GM23338 (cell line): ENCODE data around the gene AKIP1. TPM values are rescaled to one million over a fixed set of nuclear protein-coding genes. Genes with fewer than 3 reads are reported as not detected.

Experiments
- ATAC-seq: fragments of 200-7000 bp; cut with Tn5 transposase; 3 replicates; pipeline ENCODE4 v1.9.1; 2020
- DNase-seq: peaks from one replicate; pipeline ENCODE4 v3.0.0-alpha.2; 2015; ENCODE audit warnings: low spot score
- H2AFZ ChIP-seq: fragments of 200-600 bp; sonication (generic); 2 replicates; pipeline ENCODE4 v1.8.0; 2016; ENCODE audit warnings: antibody characterized with exemption, mild to moderate bottlenecking, moderate library complexity
- H3F3A ChIP-seq: fragments of 200-600 bp; sonication (generic); replicated peaks from 2 replicates; pipeline ENCODE4 v1.8.0; 2017; ENCODE audit warnings: antibody characterized with exemption, mixed run types, low read depth
- H3K27ac ChIP-seq: fragments of 200-600 bp; sonication (generic); 2 replicates; pipeline ENCODE4 v1.6.1; 2016; ENCODE audit warnings: low read depth
- H3K27me3 ChIP-seq: fragments of 200-600 bp; sonication (generic); 2 replicates; pipeline ENCODE4 v1.8.0; 2016; ENCODE audit warnings: mild to moderate bottlenecking, mixed run types, moderate library complexity; ENCODE audit not compliant: insufficient read depth
- H3K36me3 ChIP-seq: fragments of 200-600 bp; sonication (generic); 2 replicates; pipeline ENCODE4 v1.8.0; 2016; ENCODE audit warnings: mild to moderate bottlenecking; ENCODE audit not compliant: insufficient read depth
- H3K4me1 ChIP-seq: fragments of 200-600 bp; sonication (generic); 2 replicates; pipeline ENCODE4 v1.8.0; 2016; ENCODE audit warnings: mild to moderate bottlenecking, moderate library complexity; ENCODE audit not compliant: insufficient read depth
- H3K4me2 ChIP-seq: fragments of 200-600 bp; sonication (generic); 2 replicates; pipeline ENCODE4 v1.7.1; 2017; ENCODE audit warnings: mixed run types
- H3K4me3 ChIP-seq: fragments of 200-600 bp; sonication (generic); 2 replicates; pipeline ENCODE4 v1.6.1; 2016; ENCODE audit warnings: mixed run types
- H3K79me2 ChIP-seq: fragments of 200-600 bp; sonication (generic); replicated peaks from 2 replicates; pipeline ENCODE4 v1.8.0; 2017; ENCODE audit warnings: mild to moderate bottlenecking; ENCODE audit not compliant: insufficient read depth
- H3K9me2 ChIP-seq: fragments of 200-600 bp; sonication (generic); 2 replicates; pipeline ENCODE4 v1.8.0; 2017; ENCODE audit not compliant: insufficient read depth
- H4K20me1 ChIP-seq: fragments of 200-600 bp; sonication (generic); replicated peaks from 2 replicates; pipeline ENCODE4 v1.8.0; 2017; ENCODE audit warnings: mild to moderate bottlenecking; ENCODE audit not compliant: insufficient read depth
- H3K27ac Mint-ChIP-seq: 2 replicates; pipeline ENCODE4 v1.8.0; 2020; ENCODE audit warnings: inconsistent platforms, mild to moderate bottlenecking, moderate library complexity, mixed read lengths
- H3K27me3 Mint-ChIP-seq: 3 replicates; pipeline ENCODE4 v1.8.0; 2022; ENCODE audit warnings: low read depth, mild to moderate bottlenecking, moderate library complexity, mixed read lengths, inconsistent platforms; ENCODE audit not compliant: insufficient read depth, poor library complexity
- H3K36me3 Mint-ChIP-seq: 3 replicates; pipeline ENCODE4 v1.8.0; 2021; ENCODE audit warnings: low read depth, mild to moderate bottlenecking, inconsistent platforms, moderate library complexity, mixed read lengths
- H3K4me1 Mint-ChIP-seq: 3 replicates; pipeline ENCODE4 v1.8.0; 2020; ENCODE audit warnings: mild to moderate bottlenecking, inconsistent platforms, mixed read lengths
- H3K4me3 Mint-ChIP-seq: 3 replicates; pipeline ENCODE4 v1.8.0; 2021; ENCODE audit warnings: moderate library complexity, mild to moderate bottlenecking, inconsistent platforms, mixed read lengths
- H3K9me3 Mint-ChIP-seq: 3 replicates; pipeline ENCODE4 v1.8.0; 2020; ENCODE audit warnings: moderate library complexity, mild to moderate bottlenecking, inconsistent platforms, mixed read lengths
- CREB1 ChIP-seq: fragments of 250-450 bp; sonication (Bioruptor Pico); IDR thresholded peaks from 2 replicates; pipeline ENCODE4 v1.5.0; 2020; ENCODE audit warnings: low read depth, mild to moderate bottlenecking, moderate library complexity
- POLR2AphosphoS5 ChIP-seq: IDR thresholded peaks from 2 replicates; pipeline ENCODE4 v1.6.1; 2016; ENCODE audit warnings: antibody characterized with exemption, low read depth
- ZNF331 ChIP-seq: fragments of 250-450 bp; sonication (Bioruptor Pico); IDR thresholded peaks from 2 replicates; pipeline ENCODE4 v1.5.0; 2020; ENCODE audit warnings: low read depth, mild to moderate bottlenecking, moderate library complexity
- polyA plus RNA-seq: library from polyadenylated mRNA; unstranded; fragments of >200 nt; fragmentation: Nextera tagmentation; extraction: Ambion mirVana; gene quantifications from 2 replicates; pipeline ENCODE4 v1.2.1, GENCODE V29; 2016
- total RNA-seq: library from RNA; depleted of rRNA; stranded (reverse); fragments of >200 nt; shearing (Covaris generic); gene quantifications from 2 replicates; pipeline ENCODE4 v1.2.3, GENCODE V29; 2014
- TF ChIP-seq, protein P1 (sequence below), 2 experiments: fragments of 200-600 bp in 1 of 2; sonication (generic) in 1 of 2; conservative IDR thresholded peaks; 2 replicates each; pipeline versions ENCODE4 v1.5.1 to v1.6.1; 2016 to 2017; ENCODE audit warnings: antibody characterized with exemption in 2 of 2, low read depth in 2 of 2, mild to moderate bottlenecking in 2 of 2, moderate library complexity in 1 of 2
- TF ChIP-seq, protein P2 (sequence below): IDR thresholded peaks from 2 replicates; pipeline ENCODE4 v1.6.1; 2016; ENCODE audit warnings: antibody characterized with exemption
- TF ChIP-seq, protein P3 (sequence below): IDR thresholded peaks from one replicate; pipeline ENCODE4 v1.6.1; 2018; ENCODE audit warnings: antibody characterized with exemption; ENCODE audit not compliant: unreplicated experiment

AKIP1 gene
- total and polyA plus RNA-seq, 2 experiments from 2014 or later, result 11.1 to 14.0 TPM

DNA sequence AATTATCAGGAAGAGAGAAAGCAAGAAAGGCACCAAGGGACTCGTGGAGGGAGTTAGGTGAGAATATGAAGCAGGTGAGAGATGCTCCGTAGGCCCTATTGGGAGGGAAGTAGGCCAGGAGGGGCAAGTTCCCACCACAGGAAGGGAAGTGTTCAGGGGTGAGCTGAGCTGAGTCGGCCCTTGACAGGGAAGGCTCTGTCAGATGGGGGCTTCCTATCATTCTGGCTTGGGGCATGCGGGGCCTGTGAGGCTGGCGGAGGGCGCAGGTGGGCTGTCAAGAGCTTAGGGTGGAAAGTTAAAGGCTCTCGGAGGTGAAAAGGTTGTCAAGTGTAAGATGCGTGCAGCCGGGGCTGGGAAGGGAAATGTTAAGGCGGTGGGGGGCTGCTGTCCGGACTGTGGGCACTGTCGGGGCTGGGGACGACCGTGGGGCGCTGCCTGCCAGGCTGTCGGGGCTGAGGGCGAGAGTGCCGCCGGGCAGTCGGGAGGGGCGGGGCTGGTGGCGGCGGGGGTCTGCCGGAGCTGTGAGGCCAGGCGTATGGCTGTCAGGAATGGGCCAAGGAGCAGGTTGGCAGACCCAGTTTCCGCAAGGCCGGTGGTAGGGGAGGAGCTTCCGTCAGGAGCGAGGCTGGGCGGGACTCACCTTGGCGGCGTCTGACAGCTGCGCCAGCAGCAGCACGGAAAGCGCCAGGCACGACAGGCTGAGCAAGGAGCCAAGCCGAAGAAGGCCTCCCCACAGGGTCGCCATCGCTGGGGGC is 52.8 kb downstream of the AKIP1 start:
- peaks cover 6% of the 10 kb centered on the region; the same call in 1 of the 2 replicates for H3K4me1 ChIP-seq
- ATAC-seq (peak; percentile 84), DNase-seq (peak; percentile 92)
- H3K4me2 ChIP-seq, result peak overlapping the region; percentile 97
- H3K36me3 Mint-ChIP-seq, result no peaks in the 10 kb centered on the region; the same call in 2 of the 3 replicates
- H3K9me3 Mint-ChIP-seq, result no peaks in the 10 kb centered on the region
- peak overlapping the region; percentile 97 for H3K4me3 ChIP-seq
- TF ChIP-seq, protein P1, sequence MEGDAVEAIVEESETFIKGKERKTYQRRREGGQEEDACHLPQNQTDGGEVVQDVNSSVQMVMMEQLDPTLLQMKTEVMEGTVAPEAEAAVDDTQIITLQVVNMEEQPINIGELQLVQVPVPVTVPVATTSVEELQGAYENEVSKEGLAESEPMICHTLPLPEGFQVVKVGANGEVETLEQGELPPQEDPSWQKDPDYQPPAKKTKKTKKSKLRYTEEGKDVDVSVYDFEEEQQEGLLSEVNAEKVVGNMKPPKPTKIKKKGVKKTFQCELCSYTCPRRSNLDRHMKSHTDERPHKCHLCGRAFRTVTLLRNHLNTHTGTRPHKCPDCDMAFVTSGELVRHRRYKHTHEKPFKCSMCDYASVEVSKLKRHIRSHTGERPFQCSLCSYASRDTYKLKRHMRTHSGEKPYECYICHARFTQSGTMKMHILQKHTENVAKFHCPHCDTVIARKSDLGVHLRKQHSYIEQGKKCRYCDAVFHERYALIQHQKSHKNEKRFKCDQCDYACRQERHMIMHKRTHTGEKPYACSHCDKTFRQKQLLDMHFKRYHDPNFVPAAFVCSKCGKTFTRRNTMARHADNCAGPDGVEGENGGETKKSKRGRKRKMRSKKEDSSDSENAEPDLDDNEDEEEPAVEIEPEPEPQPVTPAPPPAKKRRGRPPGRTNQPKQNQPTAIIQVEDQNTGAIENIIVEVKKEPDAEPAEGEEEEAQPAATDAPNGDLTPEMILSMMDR (conservative IDR thresholded peaks at IDR 0.05; ENCODE audit: low read depth in 2 of 2), result no peak
- TF ChIP-seq ZNF331 (CRISPR knock-in tag), result no peak
- H3F3A ChIP-seq, result peaks cover 14% of the 10 kb centered on the region
- no peaks in the 10 kb centered on the region; the same call in 1 of the 2 replicates for H4K20me1 ChIP-seq
- no peaks in the 10 kb centered on the region for H3K27me3 ChIP-seq
- peak overlapping the region; percentile 96 for H2AFZ ChIP-seq
- H3K36me3 ChIP-seq, result no peaks in the 10 kb centered on the region
- peaks cover 14% of the 10 kb centered on the region for H3K4me1 Mint-ChIP-seq
- no peaks in the 10 kb centered on the region for H3K9me2 ChIP-seq
- peaks cover 21% of the 10 kb centered on the region for H3K79me2 ChIP-seq
- peak overlapping the region; percentile 90 for H3K4me3 Mint-ChIP-seq
- no peaks in the 10 kb centered on the region for H3K27me3 Mint-ChIP-seq
- peak overlapping the region; percentile 55; the same call in 1 of the 2 replicates for H3K27ac Mint-ChIP-seq
- H3K27ac ChIP-seq, result peak overlapping the region; percentile 95

DNA sequence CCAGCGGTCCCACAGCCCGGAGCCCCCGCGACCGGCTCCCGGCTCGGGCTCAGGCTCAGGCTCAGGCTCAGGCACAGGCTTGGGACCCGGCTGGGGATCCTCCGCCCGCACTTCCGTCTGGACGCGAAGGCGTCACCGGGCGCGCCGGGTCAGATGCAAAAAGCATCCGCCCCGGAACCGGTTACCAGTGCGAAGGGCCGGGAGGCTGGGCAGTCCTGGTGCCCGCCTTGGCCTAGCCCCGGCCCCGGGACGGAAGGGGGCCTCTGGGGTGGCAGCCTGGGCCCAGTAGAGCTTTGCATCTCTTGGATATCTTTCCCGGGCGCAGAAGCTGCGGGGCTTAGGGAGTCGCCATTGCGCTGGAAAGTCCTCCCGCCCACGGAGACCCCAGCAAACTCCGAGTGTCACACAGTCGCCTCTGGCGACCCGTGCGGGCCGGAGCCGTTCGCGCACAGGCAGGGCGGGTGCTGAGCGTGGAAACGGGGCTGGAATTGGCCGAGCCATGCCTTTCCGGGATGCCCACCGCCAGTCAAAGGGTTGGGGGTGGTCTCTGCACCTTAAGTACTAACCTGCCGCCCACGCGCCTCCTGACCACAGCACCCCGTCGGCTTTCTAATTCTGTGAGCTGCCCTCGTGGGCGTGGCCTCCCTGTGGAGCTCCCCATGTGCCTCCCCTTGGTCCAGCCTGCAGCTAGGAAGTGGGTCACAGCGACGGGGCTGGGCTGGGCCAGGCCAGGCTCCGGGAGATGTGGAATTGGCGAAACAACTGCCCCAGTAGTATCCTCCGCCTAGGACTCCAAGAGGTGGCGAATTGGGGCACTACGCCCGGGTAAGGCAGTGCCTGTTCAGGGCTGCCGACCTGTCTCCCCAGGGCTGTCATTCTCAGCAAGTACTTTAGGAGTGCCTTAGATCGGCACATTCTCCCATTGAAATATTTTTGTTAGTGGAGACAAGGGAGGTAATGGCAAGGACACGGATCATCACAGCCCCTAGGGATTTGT is 53.6 kb downstream of the AKIP1 start, which contains the start of gene TMEM9B:
Gene TMEM9B (minus strand): TSS at position 119 of the 997 bp plus-strand sequence. CDS start 129 bp downstream, outside the sequence.
- Mint-ChIP-seq H3K4me3 (peak within 1 kb of the TSS; percentile 90), H3K36me3 (no peaks in the 10 kb centered on the region; the same call in 2 of the 3 replicates), H3K9me3 (no peaks in the 10 kb centered on the region), H3K27ac (peak within 1 kb of the TSS; percentile 92), H3K4me1 (peaks cover 14% of the 10 kb centered on the region), H3K27me3 (no peaks in the 10 kb centered on the region)
- Histone ChIP-seq H3K4me1 (peaks cover 6% of the 10 kb centered on the region; the same call in 1 of the 2 replicates), H3K4me3 (peak within 1 kb of the TSS; percentile 97), H4K20me1 (no peaks in the 10 kb centered on the region; the same call in 1 of the 2 replicates), H3K79me2 (peaks cover 18% of the 10 kb centered on the region), H3K9me2 (no peaks in the 10 kb centered on the region), H3K4me2 (peak within 1 kb of the TSS; percentile 97), H3K27ac (peak within 1 kb of the TSS; percentile 95), H3F3A (peaks cover 14% of the 10 kb centered on the region), H3K27me3 (no peaks in the 10 kb centered on the region), H3K36me3 (no peaks in the 10 kb centered on the region), H2AFZ (peak within 1 kb of the TSS; percentile 96)
- DNase-seq, result peak; percentile 96
- peak; percentile 85 for ATAC-seq
- TF ChIP-seq POLR2AphosphoS5 (peak; percentile 83), CREB1 (peak; percentile 93)
- TF ChIP-seq, protein P2, sequence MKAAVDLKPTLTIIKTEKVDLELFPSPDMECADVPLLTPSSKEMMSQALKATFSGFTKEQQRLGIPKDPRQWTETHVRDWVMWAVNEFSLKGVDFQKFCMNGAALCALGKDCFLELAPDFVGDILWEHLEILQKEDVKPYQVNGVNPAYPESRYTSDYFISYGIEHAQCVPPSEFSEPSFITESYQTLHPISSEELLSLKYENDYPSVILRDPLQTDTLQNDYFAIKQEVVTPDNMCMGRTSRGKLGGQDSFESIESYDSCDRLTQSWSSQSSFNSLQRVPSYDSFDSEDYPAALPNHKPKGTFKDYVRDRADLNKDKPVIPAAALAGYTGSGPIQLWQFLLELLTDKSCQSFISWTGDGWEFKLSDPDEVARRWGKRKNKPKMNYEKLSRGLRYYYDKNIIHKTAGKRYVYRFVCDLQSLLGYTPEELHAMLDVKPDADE, result peak; percentile 50; the same call in 1 of the 2 replicates
- TF ChIP-seq, protein P3, sequence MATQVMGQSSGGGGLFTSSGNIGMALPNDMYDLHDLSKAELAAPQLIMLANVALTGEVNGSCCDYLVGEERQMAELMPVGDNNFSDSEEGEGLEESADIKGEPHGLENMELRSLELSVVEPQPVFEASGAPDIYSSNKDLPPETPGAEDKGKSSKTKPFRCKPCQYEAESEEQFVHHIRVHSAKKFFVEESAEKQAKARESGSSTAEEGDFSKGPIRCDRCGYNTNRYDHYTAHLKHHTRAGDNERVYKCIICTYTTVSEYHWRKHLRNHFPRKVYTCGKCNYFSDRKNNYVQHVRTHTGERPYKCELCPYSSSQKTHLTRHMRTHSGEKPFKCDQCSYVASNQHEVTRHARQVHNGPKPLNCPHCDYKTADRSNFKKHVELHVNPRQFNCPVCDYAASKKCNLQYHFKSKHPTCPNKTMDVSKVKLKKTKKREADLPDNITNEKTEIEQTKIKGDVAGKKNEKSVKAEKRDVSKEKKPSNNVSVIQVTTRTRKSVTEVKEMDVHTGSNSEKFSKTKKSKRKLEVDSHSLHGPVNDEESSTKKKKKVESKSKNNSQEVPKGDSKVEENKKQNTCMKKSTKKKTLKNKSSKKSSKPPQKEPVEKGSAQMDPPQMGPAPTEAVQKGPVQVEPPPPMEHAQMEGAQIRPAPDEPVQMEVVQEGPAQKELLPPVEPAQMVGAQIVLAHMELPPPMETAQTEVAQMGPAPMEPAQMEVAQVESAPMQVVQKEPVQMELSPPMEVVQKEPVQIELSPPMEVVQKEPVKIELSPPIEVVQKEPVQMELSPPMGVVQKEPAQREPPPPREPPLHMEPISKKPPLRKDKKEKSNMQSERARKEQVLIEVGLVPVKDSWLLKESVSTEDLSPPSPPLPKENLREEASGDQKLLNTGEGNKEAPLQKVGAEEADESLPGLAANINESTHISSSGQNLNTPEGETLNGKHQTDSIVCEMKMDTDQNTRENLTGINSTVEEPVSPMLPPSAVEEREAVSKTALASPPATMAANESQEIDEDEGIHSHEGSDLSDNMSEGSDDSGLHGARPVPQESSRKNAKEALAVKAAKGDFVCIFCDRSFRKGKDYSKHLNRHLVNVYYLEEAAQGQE, result no peak
